ENCODE data around the gene ZNF74.
"Not testable (repeated sequence)": the region's sequence is repeated elsewhere in the genome, so short reads cannot be mapped to it uniquely, and the experiment has no call there.

The ZNF74 gene

DNA sequence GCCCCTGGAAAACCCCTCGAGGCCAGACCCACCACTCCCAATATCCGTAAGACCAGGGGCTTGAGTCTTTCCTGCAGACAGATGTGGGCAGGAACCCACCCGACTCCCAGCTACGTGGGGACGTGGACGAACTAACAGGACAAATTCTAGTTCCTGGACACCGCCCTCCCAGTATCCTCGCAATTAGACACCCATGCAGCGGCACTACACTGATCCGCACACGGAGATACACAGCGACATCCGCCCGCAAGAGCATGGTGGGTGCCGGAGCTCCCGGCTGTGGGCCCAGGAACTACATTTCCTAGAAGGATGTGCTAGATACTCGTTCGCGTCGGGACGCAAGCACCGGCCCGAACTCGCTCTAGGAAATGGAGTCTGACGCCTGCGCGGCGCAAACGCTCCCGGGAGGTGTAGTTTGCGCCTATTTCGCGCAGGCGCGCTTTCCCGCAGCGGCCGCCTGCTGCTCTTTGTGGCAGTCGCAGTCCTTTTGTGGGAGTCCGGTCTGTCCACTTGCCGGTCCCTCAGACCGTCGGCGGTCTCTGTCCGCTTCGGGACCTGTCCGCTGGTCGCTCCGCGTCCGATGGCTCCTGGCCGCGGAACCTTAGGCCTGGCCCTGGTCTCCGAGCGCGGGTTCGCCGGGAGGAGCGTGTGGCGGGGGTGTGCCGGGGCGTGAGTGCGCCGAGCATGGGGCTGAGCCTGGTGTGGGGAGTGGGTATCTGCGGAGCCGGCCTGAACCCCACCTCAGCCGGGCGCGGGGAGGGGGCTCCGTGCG, at the start of gene ZNF74:
Gene ZNF74 (plus strand): TSS at position 447 of the 772 bp plus-strand sequence. CDS start 478 bp downstream, outside the sequence.
- DNase-seq: peak; percentile 71

DNA sequence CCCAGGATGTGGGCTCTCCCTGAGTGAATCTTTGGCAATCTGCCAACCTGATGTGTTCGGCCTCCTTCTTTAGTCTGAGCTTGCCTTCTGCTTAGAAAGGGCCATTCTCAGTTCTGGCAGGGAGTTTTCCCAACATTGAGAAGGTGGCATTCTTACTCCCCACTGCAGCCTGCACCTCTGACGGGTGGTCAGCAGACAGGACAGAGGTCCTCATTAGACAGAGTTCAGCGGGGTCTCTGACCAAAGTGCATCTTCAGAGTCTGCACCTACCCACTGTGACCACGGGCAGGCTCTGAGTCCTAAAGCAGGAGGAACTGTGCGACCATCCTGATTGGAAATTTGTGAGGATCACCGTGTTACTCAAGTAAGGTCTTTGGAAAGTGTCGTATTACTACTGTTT, 47.4 kb upstream of the ZNF74 start:
- DNase-seq: not testable (repeated sequence)

DNA sequence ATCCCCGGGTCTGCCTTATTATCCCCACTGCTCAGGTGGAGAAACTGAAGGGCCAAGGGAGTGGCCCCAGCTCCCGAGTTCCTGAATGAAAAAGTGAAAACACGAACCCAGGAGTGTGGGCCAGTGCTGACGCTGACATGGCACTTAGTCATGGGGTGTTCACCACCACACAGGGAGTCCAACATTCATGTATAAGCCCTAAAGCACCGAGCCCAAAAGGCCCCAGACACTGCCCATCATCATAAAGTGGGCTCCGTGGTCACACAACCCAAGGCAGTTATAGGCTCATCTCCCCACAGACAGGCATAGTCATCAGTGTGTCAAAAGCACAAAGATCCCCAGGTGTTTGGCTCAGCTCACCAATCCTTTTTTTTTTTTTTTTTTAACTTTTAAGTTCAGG, 41.4 kb upstream of the ZNF74 start:
- not testable (repeated sequence) for DNase-seq

DNA sequence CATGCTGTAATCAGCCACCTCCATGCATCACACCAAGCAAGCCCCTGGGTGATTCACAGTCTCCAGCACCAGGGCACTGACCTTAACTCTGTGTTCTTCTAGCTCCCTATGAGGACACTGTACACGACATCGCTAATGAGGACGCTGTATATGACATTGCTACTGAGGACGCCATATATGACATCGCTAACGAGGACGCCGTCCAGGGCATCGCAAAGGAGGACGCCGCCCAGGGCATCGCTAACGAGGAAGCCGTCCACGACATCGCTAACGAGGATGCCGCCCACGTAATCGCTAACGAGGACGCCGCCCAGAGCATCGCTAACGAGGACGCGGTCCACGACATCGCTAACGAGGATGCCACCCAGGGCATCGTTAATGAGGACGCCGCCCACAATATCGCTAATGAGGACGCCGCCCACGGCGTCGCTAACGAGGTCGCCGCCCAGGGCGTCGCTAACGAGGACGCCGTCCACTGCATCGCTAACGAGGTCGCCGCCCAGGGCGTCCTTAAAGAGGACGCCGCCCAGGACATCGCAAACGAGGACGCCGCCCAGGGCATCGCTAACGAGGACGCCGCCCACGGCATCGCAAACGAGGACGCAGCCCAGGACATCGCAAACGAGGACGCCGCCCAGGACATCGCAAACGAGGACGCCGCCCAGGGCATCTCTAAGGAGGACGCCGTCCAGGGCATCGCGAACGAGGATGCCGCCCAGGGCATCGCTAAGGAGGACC, 39.5 kb upstream of the ZNF74 start:
- no peak for DNase-seq

DNA sequence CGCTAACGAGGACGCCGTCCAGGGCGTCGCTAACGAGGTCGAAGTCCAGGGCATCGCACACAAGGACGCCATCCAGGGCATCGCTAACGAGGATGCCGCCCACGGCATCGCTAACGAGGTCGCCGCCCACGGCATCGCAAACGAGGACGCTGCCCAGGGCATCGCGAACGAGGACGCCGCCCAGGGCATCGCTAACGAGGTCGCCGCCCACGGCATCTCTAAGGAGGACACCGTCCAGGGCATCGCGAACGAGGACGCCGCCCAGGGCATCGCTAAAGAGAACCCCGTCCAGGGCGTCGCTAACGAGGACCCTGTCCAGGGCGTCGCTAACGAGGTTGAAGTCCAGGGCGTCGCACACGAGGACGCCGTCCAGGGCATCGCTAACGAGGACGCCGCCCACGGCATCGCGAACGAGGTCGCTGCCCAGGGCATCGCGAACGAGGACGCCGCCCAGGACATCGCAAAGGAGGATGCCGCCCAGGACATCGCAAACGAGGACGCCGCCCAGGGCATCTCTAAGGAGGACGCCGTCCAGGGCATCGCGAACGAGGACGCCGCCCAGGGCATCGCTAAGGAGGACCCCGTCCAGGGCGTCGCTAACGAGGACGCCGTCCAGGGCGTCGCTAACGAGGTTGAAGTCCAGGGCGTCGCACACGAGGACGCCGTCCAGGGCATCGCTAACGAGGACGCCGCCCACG, 37.9 kb upstream of the ZNF74 start:
- not testable (repeated sequence) for DNase-seq

DNA sequence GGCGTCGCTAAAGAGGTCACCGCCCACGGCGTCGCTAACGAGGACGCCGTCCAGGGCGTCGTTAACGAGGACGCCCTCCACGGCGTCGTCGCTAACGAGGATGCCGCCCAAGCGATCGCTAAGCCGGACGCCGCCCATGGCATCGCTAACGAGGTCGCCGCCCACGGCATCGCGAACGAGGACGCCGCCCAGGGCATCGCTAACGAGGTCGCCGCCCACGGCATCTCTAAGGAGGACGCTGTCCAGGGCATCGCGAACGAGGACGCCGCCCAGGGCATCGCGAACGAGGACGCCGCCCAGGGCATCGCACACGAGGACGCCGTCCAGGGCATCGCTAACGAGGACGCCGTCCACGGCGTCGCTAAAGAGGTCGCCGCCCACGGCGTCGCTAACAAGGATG, 37.0 kb upstream of the ZNF74 start:
- not testable (repeated sequence) for DNase-seq

DNA sequence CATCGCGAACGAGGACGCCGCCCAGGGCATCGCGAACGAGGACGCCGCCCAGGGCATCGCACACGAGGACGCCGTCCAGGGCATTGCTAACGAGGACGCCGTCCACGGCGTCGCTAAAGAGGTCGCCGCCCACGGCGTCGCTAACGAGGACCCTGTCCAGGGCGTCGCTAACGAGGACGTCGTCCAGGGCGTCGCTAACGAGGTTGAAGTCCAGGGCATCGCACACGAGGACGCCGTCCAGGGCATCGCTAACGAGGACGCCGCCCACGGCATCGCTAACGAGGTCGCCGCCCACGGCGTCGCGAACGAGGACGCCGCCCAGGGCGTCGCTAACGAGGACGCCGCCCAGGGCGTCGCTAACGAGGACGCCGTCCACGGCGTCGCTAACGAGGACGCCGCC, 36.0 kb upstream of the ZNF74 start:
- not testable (repeated sequence) for DNase-seq

DNA sequence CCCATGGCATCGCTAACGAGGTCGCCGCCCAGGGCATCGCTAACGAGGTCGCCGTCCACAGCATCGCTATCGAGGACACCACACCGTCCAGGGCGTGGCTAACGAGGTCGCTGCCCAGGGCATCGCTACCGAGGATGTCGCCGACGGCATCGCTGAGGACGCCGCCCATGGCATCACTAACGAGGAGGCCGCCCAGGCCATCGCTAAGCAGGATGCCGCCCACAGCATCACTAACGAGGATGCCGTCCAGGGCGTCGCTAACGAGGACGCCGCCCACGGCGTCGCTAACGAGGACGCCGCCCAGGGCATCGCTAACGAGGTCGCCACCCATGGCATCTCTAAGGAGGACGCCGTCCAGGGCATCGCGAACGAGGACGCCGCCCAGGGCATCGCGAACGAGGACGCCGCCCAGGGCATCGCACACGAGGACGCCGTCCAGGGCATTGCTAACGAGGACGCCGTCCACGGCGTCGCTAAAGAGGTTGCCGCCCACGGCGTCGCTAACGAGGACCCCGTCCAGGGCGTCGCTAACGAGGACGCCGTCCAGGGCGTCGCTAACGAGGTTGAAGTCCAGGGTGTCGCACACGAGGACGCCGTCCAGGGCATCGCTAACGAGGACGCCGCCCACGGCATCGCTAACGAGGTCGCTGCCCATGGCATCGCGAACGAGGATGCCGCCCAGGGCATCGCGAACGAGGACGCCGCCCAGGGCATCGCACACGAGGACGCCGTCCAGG, 35.3 kb upstream of the ZNF74 start:
- not testable (repeated sequence) for DNase-seq

DNA sequence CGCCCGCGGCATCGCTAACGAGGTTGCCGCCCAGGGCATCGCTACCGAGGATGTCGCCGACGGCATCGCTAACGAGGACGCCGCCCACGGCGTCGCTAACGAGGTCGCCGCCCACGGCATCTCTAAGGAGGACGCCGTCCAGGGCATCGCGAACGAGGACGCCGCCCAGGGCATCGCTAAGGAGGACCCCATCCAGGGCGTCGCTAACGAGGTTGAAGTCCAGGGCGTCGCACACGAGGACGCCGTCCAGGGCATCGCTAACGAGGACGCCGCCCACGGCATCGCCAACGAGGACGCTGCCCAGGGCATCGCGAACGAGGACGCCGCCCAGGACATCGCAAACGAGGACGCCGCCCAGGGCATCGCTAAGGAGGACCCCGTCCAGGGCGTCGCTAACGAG, 33.7 kb upstream of the ZNF74 start:
- DNase-seq: not testable (repeated sequence)

DNA sequence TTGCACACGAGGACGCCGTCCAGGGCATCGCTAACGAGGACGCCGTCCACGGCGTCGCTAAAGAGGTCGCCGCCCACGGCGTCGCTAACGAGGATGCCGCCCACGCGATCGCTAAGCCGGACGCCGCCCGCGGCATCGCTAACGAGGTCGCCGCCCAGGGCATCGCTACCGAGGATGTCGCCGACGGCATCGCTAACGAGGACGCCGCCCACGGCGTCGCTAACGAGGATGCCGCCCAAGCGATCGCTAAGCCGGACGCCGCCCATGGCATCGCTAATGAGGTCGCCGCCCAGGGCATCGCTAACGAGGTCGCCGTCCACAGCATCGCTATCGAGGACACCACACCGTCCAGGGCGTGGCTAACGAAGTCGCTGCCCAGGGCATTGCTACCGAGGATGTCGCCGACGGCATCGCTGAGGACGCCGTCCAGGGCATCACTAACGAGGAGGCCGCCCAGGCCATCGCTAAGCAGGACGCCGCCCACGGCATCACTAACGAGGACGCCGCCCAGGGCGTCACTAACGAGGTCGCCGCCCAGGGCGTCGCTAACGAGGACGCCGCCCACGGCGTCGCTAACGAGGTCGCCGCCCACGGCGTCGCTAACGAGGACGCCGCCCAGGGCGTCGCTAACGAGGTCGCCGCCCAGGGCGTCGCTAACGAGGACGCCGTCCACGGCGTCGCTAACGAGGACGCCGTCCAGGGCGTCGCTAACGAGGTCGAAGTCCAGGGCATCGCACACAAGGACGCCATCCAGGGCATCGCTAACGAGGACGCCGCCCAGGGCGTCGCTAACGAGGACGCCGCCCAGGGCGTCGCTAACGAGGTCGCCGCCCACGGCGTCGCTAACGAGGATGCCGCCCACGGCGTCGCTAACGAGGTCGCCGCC, 32.8 kb upstream of the ZNF74 start:
- DNase-seq: not testable (repeated sequence)

DNA sequence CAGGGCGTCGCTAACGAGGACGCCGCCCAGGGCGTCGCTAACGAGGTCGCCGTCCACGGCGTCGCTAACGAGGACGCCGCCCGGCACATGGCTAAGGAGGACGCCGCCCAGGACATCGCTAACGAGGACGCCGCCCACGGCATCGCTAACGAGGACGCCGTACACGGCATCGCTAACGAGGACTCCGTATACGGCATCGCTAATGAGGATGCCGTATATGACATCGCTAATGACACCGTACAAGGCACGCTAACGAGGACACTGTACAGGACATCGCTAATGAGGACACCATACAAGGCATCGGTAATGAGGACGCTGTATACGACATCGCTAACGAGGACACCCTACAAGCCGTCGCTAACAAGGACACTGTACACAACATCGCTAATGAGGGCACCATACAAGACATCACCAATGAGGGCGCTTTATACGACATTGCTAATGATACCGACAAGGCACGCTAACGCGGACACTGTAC, 32.2 kb upstream of the ZNF74 start:
- DNase-seq: not testable (repeated sequence)

DNA sequence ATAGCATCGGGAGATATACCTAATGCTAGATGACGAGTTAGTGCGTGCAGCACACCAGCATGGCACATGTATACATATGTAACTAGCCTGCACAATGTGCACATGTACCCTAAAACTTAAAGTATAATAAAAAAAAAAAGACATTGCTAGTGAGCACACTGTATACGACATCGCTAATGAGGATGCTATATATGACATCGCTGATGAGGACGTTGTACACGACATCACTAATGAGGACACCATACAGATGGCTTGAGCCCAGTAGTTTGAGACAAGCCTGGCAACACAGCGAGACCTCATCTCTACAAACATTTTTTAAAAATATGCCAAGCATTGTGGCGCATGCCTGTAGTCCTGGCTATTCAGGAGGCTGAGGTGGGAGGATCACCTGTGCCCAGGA, 31.5 kb upstream of the ZNF74 start:
- DNase-seq: not testable (repeated sequence)

DNA sequence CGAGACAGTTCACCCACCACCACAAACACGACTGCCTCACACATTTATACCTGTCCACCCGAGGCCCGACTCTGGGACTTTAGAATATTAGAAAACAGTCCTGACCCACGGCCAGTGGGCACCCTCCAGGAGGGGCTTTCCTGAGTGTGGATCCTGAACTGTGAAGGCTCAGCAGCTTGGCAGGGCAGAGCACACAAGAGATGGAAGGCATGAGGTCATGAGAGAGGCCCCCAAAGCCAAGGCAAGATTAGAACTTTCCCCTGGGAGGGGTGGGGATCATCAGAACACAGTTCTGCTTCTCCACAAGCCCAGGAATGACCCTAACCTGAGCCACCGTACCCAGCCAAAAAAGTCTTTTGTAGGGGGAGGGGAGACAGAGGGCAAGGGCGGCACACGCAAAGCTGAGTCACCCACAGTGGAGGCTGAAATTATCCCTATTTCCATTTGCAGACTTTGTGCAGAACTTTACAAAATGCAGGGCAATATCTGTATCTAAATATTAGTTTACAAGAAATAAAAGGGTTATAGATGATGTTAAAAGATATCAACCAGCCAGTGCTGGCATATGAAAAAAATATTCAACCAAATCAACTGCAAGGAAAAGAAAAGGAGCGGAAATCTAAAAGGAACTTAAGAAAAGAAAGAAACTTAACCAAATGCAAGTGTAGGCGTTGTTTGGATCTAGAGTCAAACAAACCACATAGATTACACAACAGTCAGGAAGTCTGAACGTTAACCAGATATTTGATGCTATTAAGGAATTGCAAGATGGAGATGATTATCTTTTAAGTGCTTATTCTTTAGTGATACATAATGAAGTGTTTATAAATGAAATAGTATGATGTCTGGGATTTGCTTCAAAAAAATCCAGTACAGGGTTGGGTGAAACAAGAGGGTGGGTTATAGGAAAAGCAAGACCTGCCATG, 29.4 kb upstream of the ZNF74 start:
- not testable (repeated sequence) for DNase-seq

DNA sequence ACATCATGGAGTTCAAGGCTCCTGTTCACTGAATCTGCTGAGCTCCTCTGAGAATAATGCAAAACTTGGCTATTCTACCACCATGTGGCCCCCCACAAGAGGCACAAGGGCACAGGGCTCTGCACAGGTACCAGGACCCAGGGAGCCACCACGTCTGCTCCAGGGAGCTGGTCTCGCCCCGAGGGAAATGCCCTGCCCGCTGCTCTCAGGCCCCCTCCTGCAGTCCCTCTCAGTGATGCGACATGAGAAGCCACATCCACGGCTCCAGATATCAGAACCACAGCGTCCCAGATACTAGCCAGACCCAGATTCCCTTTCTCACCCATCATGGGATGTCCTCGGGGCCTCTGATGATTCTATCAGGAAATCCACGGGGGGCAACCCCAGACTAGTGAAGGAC, 27.1 kb upstream of the ZNF74 start:
- not testable (repeated sequence) for DNase-seq

DNA sequence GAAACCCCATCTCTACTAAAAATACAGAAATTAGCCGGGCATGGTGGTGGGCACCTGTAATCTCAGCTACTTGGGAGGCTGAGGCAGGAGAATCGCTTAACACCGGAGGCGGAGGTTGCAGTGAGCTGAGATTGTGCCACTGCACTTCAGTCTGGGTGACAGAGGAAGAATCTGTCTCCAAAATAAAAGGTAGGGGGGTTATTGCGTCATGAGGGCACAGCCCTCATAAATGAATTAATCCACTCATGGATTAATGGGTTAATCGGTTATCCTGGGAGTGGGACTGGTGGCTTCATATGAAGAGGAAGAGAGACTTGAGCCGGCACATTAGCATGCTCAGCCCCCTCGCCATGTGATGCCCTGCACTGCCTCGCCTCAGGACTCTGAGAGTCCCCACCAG, 25.1 kb upstream of the ZNF74 start:
- not testable (repeated sequence) for DNase-seq

DNA sequence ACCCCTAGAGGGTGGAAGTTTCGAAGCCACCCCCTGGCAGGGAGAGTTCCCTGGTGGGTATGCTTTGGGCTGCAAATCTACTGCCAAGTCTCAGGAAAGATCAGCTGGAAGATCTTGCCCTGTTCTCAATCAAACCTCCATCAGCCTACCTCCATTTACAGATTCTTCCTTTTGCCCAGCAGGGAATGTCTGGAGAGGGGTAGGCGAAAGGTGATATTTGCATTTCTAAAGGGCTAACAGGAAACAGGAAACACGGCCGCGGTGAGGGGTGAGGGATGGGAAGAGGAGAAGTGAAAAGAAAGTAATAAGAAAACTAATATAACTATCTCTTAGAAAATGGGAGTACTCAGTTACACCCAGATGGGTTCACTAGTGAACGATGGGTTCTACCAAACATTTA, 22.3 kb upstream of the ZNF74 start:
- DNase-seq: not testable (repeated sequence)

DNA sequence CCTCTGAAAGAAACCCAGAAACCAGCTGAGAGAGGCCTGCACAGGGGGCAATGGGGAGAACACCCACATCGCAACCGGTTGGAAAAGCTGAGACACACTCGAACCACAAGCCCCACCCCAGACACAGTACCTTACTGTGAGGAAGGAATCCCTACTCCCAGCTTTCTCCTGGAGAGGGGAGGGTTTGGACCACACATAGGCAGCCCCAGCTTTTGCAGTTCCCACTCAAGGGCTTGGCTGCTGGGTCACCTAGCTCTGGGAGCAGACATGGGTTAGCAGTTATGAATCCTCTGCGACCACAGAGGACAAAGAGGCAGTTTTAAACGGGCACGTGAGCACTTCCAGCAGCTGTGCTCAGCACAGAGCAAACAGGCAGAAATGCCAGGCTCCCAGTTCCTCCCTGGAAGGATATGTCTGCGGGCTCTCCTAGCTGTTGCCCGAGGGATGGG, 21.5 kb upstream of the ZNF74 start:
- DNase-seq: not testable (repeated sequence)

DNA sequence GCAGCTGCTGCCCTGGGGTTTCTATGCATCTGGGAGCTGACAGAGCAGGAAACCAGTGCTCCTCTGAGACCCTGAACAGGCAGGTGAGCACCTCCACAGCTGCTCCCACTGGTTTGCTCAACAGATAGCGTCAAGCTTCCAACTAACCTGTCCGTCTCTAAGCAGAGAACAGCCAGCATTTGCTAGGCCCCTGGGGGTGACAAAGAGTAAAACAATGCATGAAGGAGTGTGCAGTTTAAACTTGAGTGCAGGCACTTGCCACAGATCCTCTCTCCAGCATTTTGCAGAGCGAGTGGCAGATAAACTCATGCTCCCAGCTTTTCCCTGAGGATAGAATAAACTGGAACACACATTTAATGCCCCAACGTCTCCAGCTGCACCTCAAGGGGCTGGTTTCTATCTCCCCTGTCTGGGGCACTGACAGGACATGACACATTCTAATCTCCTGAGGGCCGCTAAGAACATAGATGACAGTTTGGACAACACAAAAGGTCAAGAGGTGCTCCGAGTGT, 20.7 kb upstream of the ZNF74 start:
- not testable (repeated sequence) for DNase-seq

DNA sequence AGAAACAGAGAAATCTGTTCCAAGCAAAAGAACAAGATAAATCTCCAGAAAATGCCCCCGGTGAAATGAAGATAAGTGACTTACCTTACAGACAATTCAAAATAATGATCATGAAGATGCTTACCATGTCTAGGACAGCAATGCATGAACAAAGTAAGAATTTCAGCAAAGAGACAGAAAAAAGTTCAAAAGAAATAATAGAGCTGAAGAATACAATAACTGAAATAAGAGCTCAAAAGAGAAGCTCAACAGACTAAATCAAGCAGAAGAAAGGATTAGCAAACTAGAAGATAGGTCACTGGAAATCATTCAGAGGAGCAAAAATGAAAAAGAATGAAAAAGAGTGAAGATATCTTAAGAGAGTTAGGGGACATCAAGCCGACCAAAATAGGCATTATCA, 19.8 kb upstream of the ZNF74 start:
- not testable (repeated sequence) for DNase-seq

DNA sequence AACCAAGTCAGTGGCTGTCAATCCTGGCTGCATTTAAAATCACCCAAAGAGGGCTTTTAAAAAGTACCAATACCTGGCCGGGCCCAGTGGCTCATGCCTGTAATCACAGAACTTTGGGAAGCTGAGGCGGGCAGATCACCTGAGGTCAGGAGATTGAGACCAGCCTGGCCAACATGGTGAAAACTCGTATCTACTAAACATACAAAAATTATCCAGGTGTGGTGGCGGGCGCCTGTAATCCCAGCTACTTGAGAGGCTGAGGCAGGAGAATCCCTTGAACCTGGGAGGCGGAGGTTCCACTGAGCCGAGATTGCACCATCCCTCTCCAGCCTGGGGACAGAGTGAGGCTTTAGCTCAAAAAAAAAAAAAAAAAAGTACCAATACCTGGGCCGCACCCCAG, 17.7 kb upstream of the ZNF74 start:
- DNase-seq: not testable (repeated sequence)
